ENCODE results near the gene HECTD2. TPM values are rescaled to one million over a fixed set of nuclear protein-coding genes. Genes with fewer than 3 reads are reported as not detected.

HECTD2 gene
- total and polyA plus RNA-seq, 4 donors = 6.0 to 25.5 (median 19.8) TPM

DNA sequence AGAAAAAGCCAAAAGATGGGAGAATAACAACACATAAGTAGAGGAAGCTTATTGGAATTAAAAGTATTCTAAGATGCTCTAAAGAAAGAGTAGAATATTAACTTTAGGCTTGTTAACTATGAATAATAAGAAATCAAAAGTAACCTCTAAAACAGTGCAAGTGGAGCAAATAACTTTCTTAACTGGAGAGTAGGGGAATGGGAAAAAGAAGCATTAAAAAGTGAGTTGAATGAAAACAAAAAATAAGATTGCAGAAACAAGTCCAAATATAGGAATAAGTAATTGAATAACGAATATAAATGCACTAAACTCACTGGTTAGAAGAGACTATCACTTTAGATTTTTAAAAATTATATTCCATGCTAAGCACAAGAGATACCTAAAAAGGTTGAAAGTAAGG is 63.9 kb downstream of the HECTD2 start:
- H3K4me3 ChIP-seq (ENCODE audit: low read length in 2 of 2) = no peak overlapping the region
- no peaks in the 10 kb centered on the region for H3K4me1 ChIP-seq (ENCODE audit: control insufficient read depth in 1 of 2, insufficient read depth in 2 of 2, low read length in 2 of 2)
- no peaks in the 10 kb centered on the region for H3K36me3 ChIP-seq (ENCODE audit: control insufficient read depth in 1 of 2, insufficient read depth in 2 of 2, low read length in 1 of 2)
- no peak overlapping the region for H3K27ac ChIP-seq (ENCODE audit: low read depth in 1 of 2, low read length in 2 of 2)
- DNase-seq = no peak
- H3K27me3 ChIP-seq (ENCODE audit: control insufficient read depth in 1 of 2, insufficient read depth in 2 of 2, low read length in 1 of 2) = no peaks in the 10 kb centered on the region
- no peaks in the 10 kb centered on the region for H3K9me3 ChIP-seq (ENCODE audit: control insufficient read depth, low read length)
- intact Hi-C loops (cut with DNase I) = no loop called here
- WGBS, 2 donors = 80% methylated on average over 1 of the region's 1 CpG
- ATAC-seq (ENCODE audit: low FRiP score) = no peak

DNA sequence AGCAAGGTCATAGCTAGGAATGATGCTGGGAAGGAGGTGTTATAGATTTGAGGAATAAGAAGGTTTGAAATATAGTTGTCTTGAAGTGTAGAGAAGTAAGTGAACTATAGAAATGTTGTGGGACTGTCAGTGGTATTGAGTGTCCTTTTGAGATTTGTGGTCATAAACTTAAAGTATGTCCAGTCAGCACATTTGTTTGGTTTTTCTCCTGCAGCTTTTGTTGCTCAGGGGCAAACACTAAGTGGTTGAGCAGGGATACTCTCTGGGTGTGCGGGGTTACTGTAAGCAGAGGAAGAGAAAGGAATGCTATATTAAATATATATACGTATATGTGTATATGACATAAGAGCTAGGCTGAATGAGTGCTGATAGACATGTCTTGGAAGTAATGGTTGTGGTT is 67.1 kb downstream of the HECTD2 start:
- Histone ChIP-seq H3K4me3 (ENCODE audit: low read length in 2 of 2) (no peak overlapping the region), H3K9me3 (ENCODE audit: control insufficient read depth, low read length) (no peaks in the 10 kb centered on the region), H3K27ac (ENCODE audit: low read depth in 1 of 2, low read length in 2 of 2) (no peak overlapping the region), H3K4me1 (ENCODE audit: control insufficient read depth in 1 of 2, insufficient read depth in 2 of 2, low read length in 2 of 2) (no peaks in the 10 kb centered on the region), H3K36me3 (ENCODE audit: control insufficient read depth in 1 of 2, insufficient read depth in 2 of 2, low read length in 1 of 2) (no peaks in the 10 kb centered on the region), H3K27me3 (ENCODE audit: control insufficient read depth in 1 of 2, insufficient read depth in 2 of 2, low read length in 1 of 2) (no peaks in the 10 kb centered on the region)
- 76 to 88% methylated on average over 2 of the region's 2 CpGs for WGBS, 2 donors
- DNase-seq = no peak
- no peak for ATAC-seq (ENCODE audit: low FRiP score)
- intact Hi-C loops (cut with DNase I) = no loop called here

DNA sequence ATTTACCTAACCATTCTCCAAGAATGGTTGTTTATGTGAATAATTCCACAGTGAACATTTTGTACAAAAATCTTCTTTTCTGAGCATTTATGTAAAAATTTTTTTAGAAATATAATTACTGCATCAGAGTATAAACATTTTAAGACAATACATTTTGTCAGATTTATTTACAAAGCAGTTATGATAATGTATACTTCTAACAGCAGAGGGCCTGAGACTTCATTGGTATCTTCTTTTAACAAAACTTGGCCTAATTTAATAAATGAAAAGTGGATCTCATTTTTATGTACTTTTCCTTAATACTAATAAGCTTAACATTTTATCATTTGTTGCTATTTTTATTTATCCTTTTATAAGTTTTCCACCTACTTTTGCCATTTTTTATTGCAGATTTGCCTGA is 69.4 kb downstream of the HECTD2 start:
- Histone ChIP-seq H3K36me3 (ENCODE audit: control insufficient read depth in 1 of 2, insufficient read depth in 2 of 2, low read length in 1 of 2) (peaks cover 0 to 2% of the 10 kb centered on the region in 2 donors), H3K27me3 (ENCODE audit: control insufficient read depth in 1 of 2, insufficient read depth in 2 of 2, low read length in 1 of 2) (no peaks in the 10 kb centered on the region), H3K27ac (ENCODE audit: low read depth in 1 of 2, low read length in 2 of 2) (no peak overlapping the region), H3K4me3 (ENCODE audit: low read length in 2 of 2) (no peak overlapping the region), H3K4me1 (ENCODE audit: control insufficient read depth in 1 of 2, insufficient read depth in 2 of 2, low read length in 2 of 2) (no peaks in the 10 kb centered on the region), H3K9me3 (ENCODE audit: control insufficient read depth, low read length) (no peaks in the 10 kb centered on the region)
- intact Hi-C loops (cut with DNase I) = no loop called here
- DNase-seq (no peak), ATAC-seq (ENCODE audit: low FRiP score) (no peak)

GRCh38 chr10:91487911-91488582 is 77.9 kb downstream of the HECTD2 start:
- H3K4me1 ChIP-seq (ENCODE audit: control insufficient read depth in 1 of 2, insufficient read depth in 2 of 2, low read length in 2 of 2) = no peaks in the 10 kb centered on the region
- WGBS, 2 donors = 84 to 89% methylated on average over 3 of the region's 3 CpGs
- intact Hi-C loops (cut with DNase I) = no loop called here
- H3K27ac ChIP-seq (ENCODE audit: low read depth in 1 of 2, low read length in 2 of 2) = no peak overlapping the region
- no peaks in the 10 kb centered on the region for H3K9me3 ChIP-seq (ENCODE audit: control insufficient read depth, low read length)
- H3K4me3 ChIP-seq (ENCODE audit: low read length in 2 of 2) = no peak overlapping the region
- ATAC-seq (ENCODE audit: low FRiP score) = no peak
- H3K27me3 ChIP-seq (ENCODE audit: control insufficient read depth in 1 of 2, insufficient read depth in 2 of 2, low read length in 1 of 2) = no peaks in the 10 kb centered on the region
- DNase-seq = no peak
- peaks cover 0 to 2% of the 10 kb centered on the region in 2 donors for H3K36me3 ChIP-seq (ENCODE audit: control insufficient read depth in 1 of 2, insufficient read depth in 2 of 2, low read length in 1 of 2)

DNA sequence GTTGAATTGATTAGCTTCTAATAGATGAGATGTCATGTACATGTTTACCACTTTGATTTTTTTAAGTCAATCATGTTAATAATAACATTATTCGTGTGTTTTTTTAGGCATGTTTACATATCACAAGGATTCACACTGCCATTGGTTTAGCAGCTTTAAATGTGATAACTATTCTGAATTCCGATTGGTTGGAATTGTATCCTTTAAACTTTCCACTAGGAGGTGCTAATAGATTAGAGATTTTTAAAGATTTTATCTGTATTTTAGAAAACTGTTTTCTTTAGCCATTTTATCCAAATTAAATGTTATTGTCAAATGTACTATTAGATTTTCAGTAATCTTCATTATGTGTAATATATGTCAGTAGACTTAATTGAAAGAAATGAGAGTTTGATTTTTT is 83.2 kb downstream of the HECTD2 start:
- Histone ChIP-seq H3K36me3 (ENCODE audit: control insufficient read depth in 1 of 2, insufficient read depth in 2 of 2, low read length in 1 of 2) (no peaks in the 10 kb centered on the region), H3K27me3 (ENCODE audit: control insufficient read depth in 1 of 2, insufficient read depth in 2 of 2, low read length in 1 of 2) (no peaks in the 10 kb centered on the region), H3K27ac (ENCODE audit: low read depth in 1 of 2, low read length in 2 of 2) (no peak overlapping the region), H3K9me3 (ENCODE audit: control insufficient read depth, low read length) (no peaks in the 10 kb centered on the region), H3K4me3 (ENCODE audit: low read length in 2 of 2) (no peak overlapping the region), H3K4me1 (ENCODE audit: control insufficient read depth in 1 of 2, insufficient read depth in 2 of 2, low read length in 2 of 2) (no peaks in the 10 kb centered on the region)
- 12% methylated on average over 2 of the region's 2 CpGs for whole genome bisulfite sequencing, 2 donors
- no peak for ATAC-seq (ENCODE audit: low FRiP score)
- intact Hi-C loops (cut with DNase I) = loop anchor here (5.0 to 10.0 kb wide), 3 partner anchors 61 to 421 kb away; no protein-coding TSS in a partner anchor
- DNase-seq = no peak

GRCh38 chr10:91495402-91495801 is 85.3 kb downstream of the HECTD2 start:
- no peaks in the 10 kb centered on the region for H3K9me3 ChIP-seq (ENCODE audit: control insufficient read depth, low read length)
- no peak overlapping the region for H3K27ac ChIP-seq (ENCODE audit: low read depth in 1 of 2, low read length in 2 of 2)
- intact Hi-C loops (cut with DNase I) = loop anchor here (5.0 to 10.0 kb wide), 4 partner anchors 59 to 419 kb away; partner anchors contain the start of gene PPP1R3C (in 1 of the 2)
- H3K4me1 ChIP-seq (ENCODE audit: control insufficient read depth in 1 of 2, insufficient read depth in 2 of 2, low read length in 2 of 2) = no peaks in the 10 kb centered on the region
- DNase-seq = no peak
- H3K36me3 ChIP-seq (ENCODE audit: control insufficient read depth in 1 of 2, insufficient read depth in 2 of 2, low read length in 1 of 2) = no peaks in the 10 kb centered on the region
- ATAC-seq (ENCODE audit: low FRiP score) = no peak
- no peak overlapping the region for H3K4me3 ChIP-seq (ENCODE audit: low read length in 2 of 2)
- no peaks in the 10 kb centered on the region for H3K27me3 ChIP-seq (ENCODE audit: control insufficient read depth in 1 of 2, insufficient read depth in 2 of 2, low read length in 1 of 2)

- DNase-seq (no peak), ATAC-seq (ENCODE audit: low FRiP score) (no peak)
- intact Hi-C loops (cut with DNase I) = loop anchor here (5.0 to 10.0 kb wide), 4 partner anchors 59 to 419 kb away; partner anchors contain the start of gene PPP1R3C (in 1 of the 2)
- H3K4me3 ChIP-seq (ENCODE audit: low read length in 2 of 2) = no peak overlapping the region
- no peaks in the 10 kb centered on the region for H3K27me3 ChIP-seq (ENCODE audit: control insufficient read depth in 1 of 2, insufficient read depth in 2 of 2, low read length in 1 of 2)
- no peaks in the 10 kb centered on the region for H3K4me1 ChIP-seq (ENCODE audit: control insufficient read depth in 1 of 2, insufficient read depth in 2 of 2, low read length in 2 of 2)
- H3K9me3 ChIP-seq (ENCODE audit: control insufficient read depth, low read length) = no peaks in the 10 kb centered on the region
- WGBS, 2 donors = 86 to 92% methylated on average over 4 of the region's 4 CpGs
- H3K36me3 ChIP-seq (ENCODE audit: control insufficient read depth in 1 of 2, insufficient read depth in 2 of 2, low read length in 1 of 2) = no peaks in the 10 kb centered on the region
- no peak overlapping the region for H3K27ac ChIP-seq (ENCODE audit: low read depth in 1 of 2, low read length in 2 of 2)
These were observed 85.9 kb downstream of the HECTD2 start for GRCh38 chr10:91496016-91496415.

DNA sequence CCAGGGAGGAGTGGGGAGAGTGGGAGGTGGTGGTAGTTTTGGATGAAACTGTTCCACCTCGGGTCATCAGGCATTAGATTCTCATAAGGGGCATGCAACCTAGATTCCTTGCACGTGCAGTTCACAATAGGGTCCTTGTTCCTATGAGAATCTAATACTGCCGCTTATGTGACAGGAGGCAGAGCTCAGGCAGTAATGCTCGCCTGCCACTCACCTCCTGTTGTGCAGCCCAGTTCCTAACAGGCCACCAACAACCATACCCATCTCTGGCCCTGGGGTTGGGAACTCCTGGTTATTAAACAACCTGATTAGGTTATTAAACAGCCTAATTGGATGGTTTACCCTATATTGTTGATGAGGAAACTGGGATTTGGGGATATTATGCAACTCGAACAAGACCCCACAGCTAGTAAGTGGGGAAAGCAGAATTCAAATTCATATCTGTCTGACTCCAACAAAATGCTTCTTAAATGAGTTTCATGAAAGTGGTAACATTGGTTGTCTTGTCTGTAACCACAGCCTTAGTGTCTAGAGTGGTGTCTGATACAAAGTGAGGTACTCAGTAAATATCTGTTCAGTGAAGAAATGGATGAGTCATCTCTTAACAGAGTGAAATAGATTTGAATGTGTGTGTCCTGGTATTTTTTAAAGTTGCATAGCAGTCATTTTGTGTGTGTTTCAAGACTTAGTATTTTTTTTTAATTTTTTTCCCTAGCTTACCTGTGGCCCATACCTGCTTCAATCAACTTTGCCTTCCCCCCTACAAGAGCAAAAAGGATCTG is 101.6 kb downstream of the HECTD2 start:
- WGBS, 2 donors = 78 to 84% methylated on average over 5 of the region's 5 CpGs

DNA sequence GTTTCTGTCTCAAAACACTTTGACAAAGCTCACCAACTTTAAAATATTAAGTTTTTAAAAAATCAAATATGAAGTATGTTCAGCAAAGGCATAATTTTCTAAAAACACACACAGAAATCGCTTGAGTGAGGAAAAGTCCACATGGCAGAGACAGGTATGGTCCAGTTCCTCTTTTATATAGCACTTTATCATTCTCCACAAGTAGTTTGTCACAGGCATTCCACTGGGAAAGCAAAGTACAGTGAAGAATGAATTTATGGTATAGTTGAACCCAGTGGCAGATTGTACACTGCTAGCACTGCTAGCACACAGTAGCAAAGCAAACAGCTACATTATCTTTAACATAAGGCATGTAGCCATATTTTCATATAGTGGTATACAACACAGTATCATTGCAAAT is 102.3 kb downstream of the HECTD2 start:
- no peaks in the 10 kb centered on the region for H3K27me3 ChIP-seq (ENCODE audit: control insufficient read depth in 1 of 2, insufficient read depth in 2 of 2, low read length in 1 of 2)
- ATAC-seq (ENCODE audit: low FRiP score) (no peak), DNase-seq (no peak)
- intact Hi-C loops (cut with DNase I) = no loop called here
- H3K27ac ChIP-seq (ENCODE audit: low read depth in 1 of 2, low read length in 2 of 2) = no peak overlapping the region
- H3K9me3 ChIP-seq (ENCODE audit: control insufficient read depth, low read length) = no peaks in the 10 kb centered on the region
- no peak overlapping the region for H3K4me3 ChIP-seq (ENCODE audit: low read length in 2 of 2)
- H3K36me3 ChIP-seq (ENCODE audit: control insufficient read depth in 1 of 2, insufficient read depth in 2 of 2, low read length in 1 of 2) = no peaks in the 10 kb centered on the region
- WGBS, 2 donors = 31 to 44% methylated on average over 1 of the region's 1 CpG
- H3K4me1 ChIP-seq (ENCODE audit: control insufficient read depth in 1 of 2, insufficient read depth in 2 of 2, low read length in 2 of 2) = no peaks in the 10 kb centered on the region

More for the DNA sequence above, 101.6 kb downstream of the HECTD2 start:
- Histone ChIP-seq H3K4me3 (ENCODE audit: low read length in 2 of 2) (no peak overlapping the region), H3K9me3 (ENCODE audit: control insufficient read depth, low read length) (no peaks in the 10 kb centered on the region), H3K27ac (ENCODE audit: low read depth in 1 of 2, low read length in 2 of 2) (no peak overlapping the region), H3K4me1 (ENCODE audit: control insufficient read depth in 1 of 2, insufficient read depth in 2 of 2, low read length in 2 of 2) (no peaks in the 10 kb centered on the region), H3K36me3 (ENCODE audit: control insufficient read depth in 1 of 2, insufficient read depth in 2 of 2, low read length in 1 of 2) (no peaks in the 10 kb centered on the region), H3K27me3 (ENCODE audit: control insufficient read depth in 1 of 2, insufficient read depth in 2 of 2, low read length in 1 of 2) (no peaks in the 10 kb centered on the region)
- ATAC-seq (ENCODE audit: low FRiP score) = no peak
- DNase-seq = no peak
- intact Hi-C loops (cut with DNase I) = no loop called here

Data from aorta (tissue), 5 donors.